CD4-positive, alpha-beta T cell treated with Interleukin-21 for 1 hour (primary cell): ENCODE results near the gene BPIFB6.

Source experiments
- DNase-seq: peaks from one replicate; pipeline ENCODE4 v3.0.0-alpha.2; 2020

BPIFB6 gene

GRCh38 chr20:33093582-33093981, 62.1 kb downstream of the BPIFB6 start:
- DNase-seq: no peak
